IPS-NIHi11 (cell line): ENCODE data around the gene CELA3B.
"Not testable (repeated sequence)": the region's sequence is repeated elsewhere in the genome, so short reads cannot be mapped to it uniquely, and the experiment has no call there.

Source experiments
- DNase-seq: peaks from one replicate; pipeline ENCODE4 v3.0.0; 2012; ENCODE audit warnings: mixed read lengths, low spot score

The CELA3B gene

GRCh38 chr1:22007262-22007661, 30.4 kb downstream of the CELA3B start:
- DNase-seq: not testable (repeated sequence)

GRCh38 chr1:22009566-22009965, 32.7 kb downstream of the CELA3B start:
- DNase-seq: not testable (repeated sequence)

- DNase-seq: not testable (repeated sequence)
Observed at GRCh38 chr1:22012752-22013151, 35.9 kb downstream of the CELA3B start.

- DNase-seq: not testable (repeated sequence)
Observed at GRCh38 chr1:22014575-22015206, 37.9 kb downstream of the CELA3B start.

- no peak for DNase-seq
Observed at GRCh38 chr1:22018583-22019559, 42.0 kb downstream of the CELA3B start.

- no peak for DNase-seq
Observed at GRCh38 chr1:22021061-22021460, 44.2 kb downstream of the CELA3B start.

- DNase-seq: peak; percentile 59
Observed at GRCh38 chr1:22024485-22025367, 47.9 kb downstream of the CELA3B start.

- peak; percentile 88 for DNase-seq
Observed at GRCh38 chr1:22025368-22026155, 48.7 kb downstream of the CELA3B start.

- DNase-seq: no peak
Observed at GRCh38 chr1:22026924-22027289, 50.1 kb downstream of the CELA3B start.

- no peak for DNase-seq
Observed at GRCh38 chr1:22030057-22030456, 53.2 kb downstream of the CELA3B start.

GRCh38 chr1:22030473-22030872, 53.7 kb downstream of the CELA3B start:
- no peak for DNase-seq

- no peak for DNase-seq
Observed at GRCh38 chr1:22031214-22031962, 54.6 kb downstream of the CELA3B start.

GRCh38 chr1:22034834-22035233, 58.0 kb downstream of the CELA3B start:
- DNase-seq: not testable (repeated sequence)

- DNase-seq: no peak
Observed at GRCh38 chr1:22037520-22037919, 60.7 kb downstream of the CELA3B start.

- no peak for DNase-seq
Observed at GRCh38 chr1:22038036-22038435, 61.2 kb downstream of the CELA3B start.
